Stimulated activated CD4-positive, alpha-beta T cell treated with anti-CD3 and anti-CD28 coated beads, Interleukin-12 subunit alpha, Interleukin-12 subunit beta, amount 100 ng/mL, for 4 hours (primary cell): ENCODE measurements around the gene MOB2.
"Not testable (repeated sequence)": the region's sequence is repeated elsewhere in the genome, so short reads cannot be mapped to it uniquely, and the experiment has no call there.

ENCODE experiments used
- DNase-seq: peaks from one replicate; pipeline ENCODE4 v3.0.0-alpha.2; 2020

Gene MOB2

GRCh38 chr11:1517117-1518005 is 30.8 kb upstream of the MOB2 start:
- DNase-seq = no peak

- no peak for DNase-seq
Measured at GRCh38 chr11:1516273-1517067, 29.9 kb upstream of the MOB2 start.

GRCh38 chr11:1515082-1516060 is 28.8 kb upstream of the MOB2 start:
- DNase-seq = peak; percentile 80

GRCh38 chr11:1514336-1515061 is 27.9 kb upstream of the MOB2 start:
- no peak for DNase-seq

DNA sequence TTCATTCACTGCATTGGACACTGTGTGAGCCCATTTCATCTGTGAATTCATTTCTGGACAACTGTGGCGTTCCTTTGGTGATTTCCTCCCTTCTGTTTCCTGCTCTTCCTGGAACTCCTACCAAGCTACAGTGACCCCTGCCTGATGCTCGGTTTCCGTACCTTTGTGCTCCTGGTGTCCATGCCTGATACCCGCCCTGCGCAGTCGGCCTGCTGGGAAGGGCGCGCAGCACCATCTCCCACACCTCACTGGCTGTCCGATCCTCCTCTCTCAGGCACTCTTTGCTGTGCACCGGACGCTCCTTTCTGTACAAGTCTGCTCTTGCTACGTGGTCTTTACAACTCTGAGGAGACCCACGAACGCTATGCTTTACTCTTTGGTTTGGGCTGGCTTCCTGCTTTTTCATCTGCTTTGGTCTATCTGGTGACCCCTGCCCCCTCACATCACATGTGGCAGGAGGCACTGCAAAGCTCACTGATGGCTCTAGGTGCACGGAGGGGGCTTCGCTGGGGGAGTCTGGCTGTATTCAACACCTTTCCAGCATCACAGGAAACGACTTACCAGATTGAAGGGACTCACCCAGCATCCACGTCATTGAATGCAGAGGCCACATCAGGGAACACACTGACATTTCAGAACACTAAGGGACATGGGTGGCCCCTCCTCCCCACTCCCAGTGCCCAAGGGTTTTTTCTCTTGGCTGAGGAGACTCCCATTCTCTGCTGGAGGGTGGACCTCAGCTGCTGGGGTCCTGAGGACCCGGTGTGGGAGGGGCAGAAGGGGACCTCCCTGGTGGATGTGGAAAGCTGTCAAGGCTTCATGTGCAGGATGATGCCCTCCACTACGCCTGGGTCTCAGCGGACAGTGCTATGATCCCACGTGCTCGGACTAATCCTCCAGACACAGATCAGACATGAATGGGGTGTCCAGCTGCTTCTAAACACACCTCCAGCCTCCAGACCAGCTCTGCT is 27.0 kb upstream of the MOB2 start:
- DNase-seq = no peak

GRCh38 chr11:1512531-1513258 is 26.1 kb upstream of the MOB2 start:
- DNase-seq = not testable (repeated sequence)

GRCh38 chr11:1511937-1512496 is 25.4 kb upstream of the MOB2 start:
- DNase-seq = no peak

DNA sequence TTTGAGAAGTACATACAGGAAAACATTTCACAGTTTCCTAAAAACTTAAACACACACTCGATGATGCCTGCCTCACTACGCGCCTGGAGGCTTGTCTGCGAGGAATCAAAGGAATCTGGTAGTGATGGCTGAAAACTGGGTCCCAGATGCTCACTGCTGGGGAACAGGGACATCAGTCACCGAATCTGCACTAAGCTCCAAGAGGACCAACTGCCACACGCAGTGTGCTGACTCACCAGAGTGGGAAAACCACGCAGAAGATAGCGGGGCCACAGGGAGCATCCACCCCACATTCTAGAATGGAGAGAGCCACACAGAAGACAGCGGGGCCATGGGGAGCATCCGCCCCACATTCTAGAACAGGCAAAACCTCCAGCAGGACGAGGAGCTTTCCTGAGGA is 24.3 kb upstream of the MOB2 start:
- DNase-seq = no peak

DNA sequence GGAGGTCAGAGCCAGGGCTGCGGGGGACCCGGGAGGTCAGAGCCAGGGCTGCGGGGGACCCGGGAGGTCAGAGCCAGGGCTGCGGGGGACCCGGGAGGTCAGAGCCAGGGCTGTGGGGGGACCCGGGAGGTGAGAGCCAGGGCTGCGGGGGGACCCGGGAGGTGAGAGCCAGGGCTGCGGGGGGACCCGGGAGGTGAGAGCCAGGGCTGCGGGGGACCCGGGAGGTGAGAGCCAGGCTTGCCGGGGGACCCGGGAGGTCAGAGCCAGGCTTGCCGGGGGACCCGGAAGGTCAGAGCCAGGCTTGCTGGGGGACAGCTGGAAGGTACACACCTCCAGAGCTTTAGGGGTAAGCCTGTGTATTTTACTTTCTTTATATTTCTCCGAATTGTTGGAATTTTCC is 23.8 kb upstream of the MOB2 start:
- DNase-seq = not testable (repeated sequence)

GRCh38 chr11:1509626-1510255 is 23.2 kb upstream of the MOB2 start:
- DNase-seq = no peak

GRCh38 chr11:1508986-1509385 is 22.4 kb upstream of the MOB2 start:
- no peak for DNase-seq

- DNase-seq = no peak
Measured at GRCh38 chr11:1508491-1508891, 21.9 kb upstream of the MOB2 start.

DNA sequence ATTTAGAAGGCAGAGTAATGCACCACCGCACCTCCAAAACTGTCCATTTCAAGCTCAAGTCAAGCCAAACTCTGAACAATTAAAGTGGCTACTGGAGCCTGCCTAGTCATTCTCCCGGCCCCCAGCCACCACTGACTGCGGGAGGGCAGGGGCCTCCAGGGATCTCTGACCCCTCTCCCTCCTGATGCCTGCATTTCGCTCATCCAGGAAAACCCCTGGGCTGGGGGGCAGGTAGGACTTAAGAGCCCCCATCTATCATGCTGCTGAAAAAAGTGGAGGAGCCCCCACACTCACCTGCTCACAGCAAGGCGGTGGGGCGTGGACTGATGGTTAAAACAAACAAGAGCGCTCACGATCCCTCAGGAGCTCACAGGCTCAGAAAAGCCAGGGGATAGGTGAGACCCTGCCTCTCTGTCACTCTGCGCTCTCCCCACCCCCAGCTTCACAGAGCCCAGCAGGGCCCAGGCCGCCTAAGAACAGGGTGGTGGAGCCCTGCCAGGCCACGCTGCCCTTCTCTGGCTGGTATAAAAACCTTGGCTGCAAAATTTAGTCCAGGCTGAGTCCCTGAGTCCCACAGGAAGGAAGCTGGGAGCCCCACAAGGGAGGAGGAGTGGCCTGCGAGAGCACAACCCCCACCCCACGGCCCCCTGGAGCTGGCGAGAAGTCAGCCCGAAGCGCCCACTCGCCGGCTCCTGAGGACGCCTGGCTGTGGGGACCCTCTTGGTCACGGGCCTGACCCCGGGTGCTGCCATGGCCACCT is 21.0 kb upstream of the MOB2 start:
- DNase-seq = no peak

DNA sequence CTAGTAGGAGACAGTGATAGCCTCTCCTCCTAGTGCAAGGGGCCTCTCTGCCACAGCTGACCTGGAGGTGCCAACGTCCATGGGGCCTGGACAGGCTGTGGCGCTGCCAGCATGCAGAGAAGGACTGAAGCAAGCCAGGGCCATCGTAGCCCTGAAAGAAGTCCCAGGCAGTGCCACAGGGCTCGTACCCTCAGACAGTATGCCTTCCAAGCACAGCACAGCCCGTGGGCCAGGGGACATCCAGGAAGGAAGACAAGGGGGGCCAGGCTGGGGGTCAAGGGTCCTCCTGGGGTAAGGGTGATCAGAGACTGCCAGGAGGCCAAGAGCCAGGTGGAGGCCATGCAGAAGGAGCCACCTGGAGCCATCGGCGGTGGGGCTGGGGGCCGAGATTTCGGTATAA is 20.4 kb upstream of the MOB2 start:
- DNase-seq = no peak

GRCh38 chr11:1505480-1505879 is 18.9 kb upstream of the MOB2 start:
- DNase-seq = no peak

- DNase-seq = no peak
Measured at GRCh38 chr11:1504581-1505290, 18.2 kb upstream of the MOB2 start.

DNA sequence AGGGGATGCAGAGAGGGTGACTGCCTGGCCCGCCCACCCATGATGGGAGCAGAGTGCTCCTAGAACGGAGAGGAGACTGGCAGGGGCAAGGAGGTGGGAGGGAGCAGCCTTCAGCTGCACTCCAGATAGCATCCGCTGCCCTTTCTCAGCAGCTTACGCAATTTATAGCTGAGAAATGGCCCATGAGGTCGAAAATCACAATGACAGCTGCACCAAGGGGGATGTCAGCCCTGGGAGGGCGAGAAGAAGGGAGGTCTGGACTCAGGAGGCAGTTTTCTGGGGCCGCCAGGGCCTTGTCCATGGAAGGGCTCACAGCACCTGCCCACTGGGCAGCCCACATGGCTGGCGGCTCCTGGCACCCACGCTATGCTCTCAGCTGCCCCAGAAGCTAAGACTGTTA is 17.6 kb upstream of the MOB2 start:
- DNase-seq = no peak

GRCh38 chr11:1503708-1504104 is 17.1 kb upstream of the MOB2 start:
- no peak for DNase-seq
